H1 (cell line): ENCODE measurements around the gene LYVE1. TPM values are rescaled to one million over a fixed set of nuclear protein-coding genes. Genes with fewer than 3 reads are reported as not detected.

ENCODE experiments used
- ATF3 ChIP-seq: IDR thresholded peaks from 2 replicates; pipeline ENCODE4 v1.6.1; 2011; ENCODE audit warnings: low read depth, mild to moderate bottlenecking, low read length; ENCODE audit not compliant: insufficient read depth
- JUN ChIP-seq: IDR thresholded peaks from 2 replicates; pipeline ENCODE4 v1.6.1; 2011; ENCODE audit warnings: low read depth, mild to moderate bottlenecking, improper control_type of control experiment, low read length
- MAFK ChIP-seq: IDR thresholded peaks from 2 replicates; pipeline ENCODE4 v1.6.1; 2012; ENCODE audit warnings: low read depth, mild to moderate bottlenecking, improper control_type of control experiment, low read length
- MAX ChIP-seq: IDR thresholded peaks from 2 replicates; pipeline ENCODE4 v1.6.1; 2012; ENCODE audit warnings: inconsistent platforms
- POU5F1 ChIP-seq: IDR thresholded peaks from 2 replicates; pipeline ENCODE4 v1.6.1; 2011; ENCODE audit warnings: low read depth, mild to moderate bottlenecking, low read length, moderate library complexity
- RAD21 ChIP-seq, 2 experiments: IDR thresholded peaks in 1 of 2; conservative IDR thresholded peaks in 1 of 2; 2 replicates each; pipeline ENCODE4 v1.6.1; 2011; ENCODE audit warnings: low read depth in 2 of 2, low read length in 2 of 2, improper control_type of control experiment in 1 of 2, inconsistent platforms in 1 of 2, mild to moderate bottlenecking in 1 of 2, moderate library complexity in 1 of 2
- TCF12 ChIP-seq: IDR thresholded peaks from 2 replicates; pipeline ENCODE4 v1.6.1; 2011; ENCODE audit warnings: low read depth, mild to moderate bottlenecking, low read length
- TEAD4 ChIP-seq: IDR thresholded peaks from 2 replicates; pipeline ENCODE4 v1.6.1; 2012; ENCODE audit warnings: low read depth, low read length, inconsistent platforms, mixed read lengths
- polyA plus RNA-seq, 7 experiments: library from polyadenylated mRNA; depleted of rRNA in 3 of 7; stranded (reverse) in 5 of 7; unstranded in 2 of 7; fragments of >200 nt in 5 of 7; fragments of 200-250 nt in 2 of 7; gene quantifications; 1 replicate in 5 of 7; 2 replicates in 1 of 7; 4 replicates in 1 of 7; pipeline versions ENCODE4 v1.2.1 to v1.2.3, GENCODE V29; 2011 to 2013; ENCODE audit warnings: missing spikeins in 2 of 7, mixed read lengths in 2 of 7
- total RNA-seq: library from RNA; stranded (reverse); fragmentation: NEBNext Ultra II Directional; extraction: Animal tissue kit (Norgen Biotek cat#: 25700); gene quantifications from 2 replicates; pipeline ENCODE4 v1.2.1, GENCODE V29; 2021
- TF ChIP-seq, protein P1 (sequence below): fragments of 300-600 bp; sonication (generic); IDR thresholded peaks from 2 replicates; pipeline ENCODE4 v1.7.1; 2012; ENCODE audit warnings: low read length, moderate library complexity, mild to moderate bottlenecking, inconsistent platforms; ENCODE audit not compliant: insufficient replicate concordance

LYVE1 gene
- total and polyA plus RNA-seq, 2 of the 8 experiments (the other 6 are each of a cell fraction or from before 2014, with no cell fraction given) = 0.09 TPM; not detected in 1

GRCh38 chr11:10567446-10567845 is 1.0 kb downstream of the LYVE1 start (continued):
- TF ChIP-seq, protein P1, sequence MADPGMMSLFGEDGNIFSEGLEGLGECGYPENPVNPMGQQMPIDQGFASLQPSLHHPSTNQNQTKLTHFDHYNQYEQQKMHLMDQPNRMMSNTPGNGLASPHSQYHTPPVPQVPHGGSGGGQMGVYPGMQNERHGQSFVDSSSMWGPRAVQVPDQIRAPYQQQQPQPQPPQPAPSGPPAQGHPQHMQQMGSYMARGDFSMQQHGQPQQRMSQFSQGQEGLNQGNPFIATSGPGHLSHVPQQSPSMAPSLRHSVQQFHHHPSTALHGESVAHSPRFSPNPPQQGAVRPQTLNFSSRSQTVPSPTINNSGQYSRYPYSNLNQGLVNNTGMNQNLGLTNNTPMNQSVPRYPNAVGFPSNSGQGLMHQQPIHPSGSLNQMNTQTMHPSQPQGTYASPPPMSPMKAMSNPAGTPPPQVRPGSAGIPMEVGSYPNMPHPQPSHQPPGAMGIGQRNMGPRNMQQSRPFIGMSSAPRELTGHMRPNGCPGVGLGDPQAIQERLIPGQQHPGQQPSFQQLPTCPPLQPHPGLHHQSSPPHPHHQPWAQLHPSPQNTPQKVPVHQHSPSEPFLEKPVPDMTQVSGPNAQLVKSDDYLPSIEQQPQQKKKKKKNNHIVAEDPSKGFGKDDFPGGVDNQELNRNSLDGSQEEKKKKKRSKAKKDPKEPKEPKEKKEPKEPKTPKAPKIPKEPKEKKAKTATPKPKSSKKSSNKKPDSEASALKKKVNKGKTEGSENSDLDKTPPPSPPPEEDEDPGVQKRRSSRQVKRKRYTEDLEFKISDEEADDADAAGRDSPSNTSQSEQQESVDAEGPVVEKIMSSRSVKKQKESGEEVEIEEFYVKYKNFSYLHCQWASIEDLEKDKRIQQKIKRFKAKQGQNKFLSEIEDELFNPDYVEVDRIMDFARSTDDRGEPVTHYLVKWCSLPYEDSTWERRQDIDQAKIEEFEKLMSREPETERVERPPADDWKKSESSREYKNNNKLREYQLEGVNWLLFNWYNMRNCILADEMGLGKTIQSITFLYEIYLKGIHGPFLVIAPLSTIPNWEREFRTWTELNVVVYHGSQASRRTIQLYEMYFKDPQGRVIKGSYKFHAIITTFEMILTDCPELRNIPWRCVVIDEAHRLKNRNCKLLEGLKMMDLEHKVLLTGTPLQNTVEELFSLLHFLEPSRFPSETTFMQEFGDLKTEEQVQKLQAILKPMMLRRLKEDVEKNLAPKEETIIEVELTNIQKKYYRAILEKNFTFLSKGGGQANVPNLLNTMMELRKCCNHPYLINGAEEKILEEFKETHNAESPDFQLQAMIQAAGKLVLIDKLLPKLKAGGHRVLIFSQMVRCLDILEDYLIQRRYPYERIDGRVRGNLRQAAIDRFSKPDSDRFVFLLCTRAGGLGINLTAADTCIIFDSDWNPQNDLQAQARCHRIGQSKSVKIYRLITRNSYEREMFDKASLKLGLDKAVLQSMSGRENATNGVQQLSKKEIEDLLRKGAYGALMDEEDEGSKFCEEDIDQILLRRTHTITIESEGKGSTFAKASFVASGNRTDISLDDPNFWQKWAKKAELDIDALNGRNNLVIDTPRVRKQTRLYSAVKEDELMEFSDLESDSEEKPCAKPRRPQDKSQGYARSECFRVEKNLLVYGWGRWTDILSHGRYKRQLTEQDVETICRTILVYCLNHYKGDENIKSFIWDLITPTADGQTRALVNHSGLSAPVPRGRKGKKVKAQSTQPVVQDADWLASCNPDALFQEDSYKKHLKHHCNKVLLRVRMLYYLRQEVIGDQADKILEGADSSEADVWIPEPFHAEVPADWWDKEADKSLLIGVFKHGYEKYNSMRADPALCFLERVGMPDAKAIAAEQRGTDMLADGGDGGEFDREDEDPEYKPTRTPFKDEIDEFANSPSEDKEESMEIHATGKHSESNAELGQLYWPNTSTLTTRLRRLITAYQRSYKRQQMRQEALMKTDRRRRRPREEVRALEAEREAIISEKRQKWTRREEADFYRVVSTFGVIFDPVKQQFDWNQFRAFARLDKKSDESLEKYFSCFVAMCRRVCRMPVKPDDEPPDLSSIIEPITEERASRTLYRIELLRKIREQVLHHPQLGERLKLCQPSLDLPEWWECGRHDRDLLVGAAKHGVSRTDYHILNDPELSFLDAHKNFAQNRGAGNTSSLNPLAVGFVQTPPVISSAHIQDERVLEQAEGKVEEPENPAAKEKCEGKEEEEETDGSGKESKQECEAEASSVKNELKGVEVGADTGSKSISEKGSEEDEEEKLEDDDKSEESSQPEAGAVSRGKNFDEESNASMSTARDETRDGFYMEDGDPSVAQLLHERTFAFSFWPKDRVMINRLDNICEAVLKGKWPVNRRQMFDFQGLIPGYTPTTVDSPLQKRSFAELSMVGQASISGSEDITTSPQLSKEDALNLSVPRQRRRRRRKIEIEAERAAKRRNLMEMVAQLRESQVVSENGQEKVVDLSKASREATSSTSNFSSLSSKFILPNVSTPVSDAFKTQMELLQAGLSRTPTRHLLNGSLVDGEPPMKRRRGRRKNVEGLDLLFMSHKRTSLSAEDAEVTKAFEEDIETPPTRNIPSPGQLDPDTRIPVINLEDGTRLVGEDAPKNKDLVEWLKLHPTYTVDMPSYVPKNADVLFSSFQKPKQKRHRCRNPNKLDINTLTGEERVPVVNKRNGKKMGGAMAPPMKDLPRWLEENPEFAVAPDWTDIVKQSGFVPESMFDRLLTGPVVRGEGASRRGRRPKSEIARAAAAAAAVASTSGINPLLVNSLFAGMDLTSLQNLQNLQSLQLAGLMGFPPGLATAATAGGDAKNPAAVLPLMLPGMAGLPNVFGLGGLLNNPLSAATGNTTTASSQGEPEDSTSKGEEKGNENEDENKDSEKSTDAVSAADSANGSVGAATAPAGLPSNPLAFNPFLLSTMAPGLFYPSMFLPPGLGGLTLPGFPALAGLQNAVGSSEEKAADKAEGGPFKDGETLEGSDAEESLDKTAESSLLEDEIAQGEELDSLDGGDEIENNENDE = no peak
- no peak for TF ChIP-seq ATF3
- no peak for TF ChIP-seq JUN
- no peak for TF ChIP-seq TEAD4
- no peak for TF ChIP-seq MAX
- no peak for TF ChIP-seq MAFK
- no peak for TF ChIP-seq POU5F1
- TF ChIP-seq TCF12 = no peak
- no peak for TF ChIP-seq RAD21 (IDR thresholded peaks at IDR 0.05 in 1 of 2, conservative IDR thresholded peaks at IDR 0.05 in 1 of 2; ENCODE audit: low read depth in 2 of 2, low read length in 2 of 2)
